ENCODE results near the gene CFL1. TPM values are rescaled to one million over a fixed set of nuclear protein-coding genes. Genes with fewer than 3 reads are reported as not detected.
A peak's percentile ranks its signal among the peaks of the same experiment; 100 is the strongest.

Gene CFL1
- total and polyA plus RNA-seq, 4 donors: 472 to 1,371 (median 1,022) TPM

DNA sequence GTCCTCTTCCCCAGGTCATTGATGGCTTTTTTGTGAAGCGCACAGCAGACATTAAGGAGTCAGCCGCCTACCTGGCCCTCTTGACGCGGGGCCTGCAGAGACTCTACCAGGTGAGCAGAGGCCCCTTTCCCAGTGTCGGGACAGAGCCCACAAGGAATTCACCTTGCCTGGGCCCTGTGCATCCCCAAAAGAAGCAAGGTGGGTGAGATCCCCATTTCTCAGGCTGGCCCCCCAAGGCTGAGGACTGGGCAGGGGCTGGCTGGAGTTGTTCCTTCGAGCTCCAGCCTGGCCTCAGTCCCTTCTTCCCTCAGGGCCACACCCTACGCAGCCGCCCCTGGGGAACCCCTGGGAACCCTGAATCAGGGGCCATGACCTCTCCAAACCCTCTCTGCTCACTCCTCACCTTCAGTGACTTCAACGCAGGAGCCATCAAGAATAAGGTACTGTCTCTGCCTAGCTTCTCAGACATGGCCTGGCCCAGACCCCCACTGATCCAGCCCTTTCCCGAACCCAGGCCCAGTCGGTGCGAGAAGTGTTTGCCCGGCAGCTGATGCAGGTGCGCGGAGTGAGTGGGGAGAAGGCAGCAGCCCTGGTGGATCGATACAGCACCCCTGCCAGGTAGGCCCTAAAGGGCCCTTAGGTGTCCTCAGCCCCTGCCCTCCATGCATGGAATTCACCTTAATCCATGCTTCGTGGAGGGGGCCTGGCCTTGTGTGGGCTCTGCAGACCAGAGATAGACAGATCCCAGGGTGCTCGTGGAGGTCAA is 6.9 kb upstream of the CFL1 start:
- Histone ChIP-seq H3K27me3 (ENCODE audit: control insufficient read depth, insufficient read depth, low read length) (no peaks in the 10 kb centered on the region), H3K4me1 (ENCODE audit: control insufficient read depth, insufficient read depth, low read length) (peaks cover 35% of the 10 kb centered on the region), H3K4me3 (ENCODE audit: low read depth, low read length) (no peak overlapping the region), H3K9me3 (ENCODE audit: control insufficient read depth, insufficient read depth, low read length) (no peaks in the 10 kb centered on the region), H3K27ac (ENCODE audit: low read depth, low read length) (no peak overlapping the region), H3K36me3 (ENCODE audit: control insufficient read depth, insufficient read depth, low read length) (peaks cover 77% of the 10 kb centered on the region)
- 93% methylated on average over 18 of the region's 18 CpGs for WGBS (ENCODE audit: insufficient coverage)
- no peak for DNase-seq (ENCODE audit: low read depth in 4 of 6, low spot score in 6 of 6)

- Histone ChIP-seq H3K36me3 (ENCODE audit: control insufficient read depth, insufficient read depth, low read length) (peaks cover 71% of the 10 kb centered on the region), H3K27ac (ENCODE audit: low read depth, low read length) (no peak overlapping the region), H3K27me3 (ENCODE audit: control insufficient read depth, insufficient read depth, low read length) (no peaks in the 10 kb centered on the region), H3K4me3 (ENCODE audit: low read depth, low read length) (no peak overlapping the region), H3K4me1 (ENCODE audit: control insufficient read depth, insufficient read depth, low read length) (peaks cover 39% of the 10 kb centered on the region), H3K9me3 (ENCODE audit: control insufficient read depth, insufficient read depth, low read length) (no peaks in the 10 kb centered on the region)
- 92% methylated on average over 12 of the region's 12 CpGs for WGBS (ENCODE audit: insufficient coverage)
- no peak for DNase-seq (ENCODE audit: low read depth in 4 of 6, low spot score in 6 of 6)
These were observed 6.1 kb upstream of the CFL1 start for GRCh38 chr11:65863889-65864705.

DNA sequence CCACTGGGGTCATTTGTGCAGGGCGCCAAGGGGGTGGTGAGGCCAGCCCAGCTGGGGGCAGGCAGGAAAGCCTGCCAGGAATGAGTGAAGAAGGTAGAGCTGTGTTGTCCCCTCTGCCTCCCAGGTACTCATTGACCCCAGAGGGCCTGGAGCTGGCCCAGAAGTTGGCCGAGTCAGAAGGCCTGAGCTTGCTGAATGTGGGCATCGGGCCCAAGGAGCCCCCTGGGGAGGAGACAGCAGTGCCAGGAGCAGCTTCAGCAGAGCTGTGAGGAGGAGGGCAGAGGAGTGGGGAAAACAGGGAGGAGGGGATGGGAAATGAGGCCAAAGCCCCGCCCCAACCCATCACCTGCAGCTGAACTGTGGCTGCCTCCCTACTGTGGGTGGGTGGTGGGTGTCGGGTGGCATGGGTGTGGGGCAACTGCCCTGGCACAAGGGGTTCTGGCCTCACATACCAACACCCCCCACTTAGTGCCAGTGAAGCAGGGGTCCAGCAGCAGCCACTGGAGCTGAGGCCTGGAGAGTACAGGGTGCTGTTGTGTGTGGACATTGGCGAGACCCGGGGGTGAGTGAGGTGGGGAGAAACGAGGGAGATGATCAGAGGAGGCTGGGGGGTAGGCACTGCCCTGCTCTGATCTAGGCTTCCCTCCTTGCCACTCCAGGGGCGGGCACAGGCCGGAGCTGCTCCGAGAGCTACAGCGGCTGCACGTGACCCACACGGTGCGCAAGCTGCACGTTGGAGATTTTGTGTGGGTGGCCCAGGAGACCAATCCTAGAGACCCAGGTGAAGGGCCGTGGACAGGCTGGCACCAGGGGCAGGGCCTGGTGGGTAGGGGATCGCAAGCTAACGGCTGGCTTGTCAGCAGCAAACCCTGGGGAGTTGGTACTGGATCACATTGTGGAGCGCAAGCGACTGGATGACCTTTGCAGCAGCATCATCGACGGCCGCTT is 5.2 kb upstream of the CFL1 start:
- WGBS (ENCODE audit: insufficient coverage): 91% methylated on average over 23 of the region's 24 CpGs
- H3K36me3 ChIP-seq (ENCODE audit: control insufficient read depth, insufficient read depth, low read length): peaks cover 68% of the 10 kb centered on the region
- peaks cover 42% of the 10 kb centered on the region for H3K4me1 ChIP-seq (ENCODE audit: control insufficient read depth, insufficient read depth, low read length)

DNA sequence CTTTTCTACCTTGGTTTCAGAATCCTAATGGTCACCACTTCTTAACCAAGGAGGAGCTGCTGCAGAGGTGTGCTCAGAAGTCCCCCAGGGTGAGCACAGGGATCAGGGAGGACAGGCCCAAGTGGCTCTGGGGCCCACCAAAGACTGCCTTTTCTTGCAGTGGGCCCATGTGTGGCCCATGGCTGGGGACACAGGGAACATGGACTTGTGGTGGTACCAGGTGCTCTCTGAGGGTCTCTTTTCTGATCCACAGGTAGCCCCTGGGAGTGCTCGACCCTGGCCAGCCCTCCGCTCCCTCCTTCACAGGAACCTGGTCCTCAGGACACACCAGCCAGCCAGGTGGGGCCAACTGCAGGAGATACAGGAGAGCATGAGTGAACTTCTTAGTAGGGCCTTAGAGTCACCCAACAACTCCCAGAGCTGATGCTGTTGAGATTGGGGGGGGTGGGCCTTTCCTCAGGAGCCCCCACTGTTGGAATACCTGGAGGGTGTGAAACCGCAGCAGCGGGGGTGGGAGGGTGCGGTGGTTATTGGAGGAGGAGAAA is 4.3 kb upstream of the CFL1 start:
- no peaks in the 10 kb centered on the region for H3K9me3 ChIP-seq (ENCODE audit: control insufficient read depth, insufficient read depth, low read length)
- 96% methylated on average over 4 of the region's 5 CpGs for WGBS (ENCODE audit: insufficient coverage)
- peaks cover 60% of the 10 kb centered on the region for H3K36me3 ChIP-seq (ENCODE audit: control insufficient read depth, insufficient read depth, low read length)
- H3K4me3 ChIP-seq (ENCODE audit: low read depth, low read length): no peak overlapping the region
- no peak overlapping the region for H3K27ac ChIP-seq (ENCODE audit: low read depth, low read length)
- H3K4me1 ChIP-seq (ENCODE audit: control insufficient read depth, insufficient read depth, low read length): peaks cover 37% of the 10 kb centered on the region
- H3K27me3 ChIP-seq (ENCODE audit: control insufficient read depth, insufficient read depth, low read length): no peaks in the 10 kb centered on the region
- no peak for DNase-seq (ENCODE audit: low read depth in 4 of 6, low spot score in 6 of 6)

More for the DNA sequence above, 5.2 kb upstream of the CFL1 start:
- DNase-seq (ENCODE audit: low read depth in 4 of 6, low spot score in 6 of 6): peak in 1 of 6 donors; percentile 7
- no peaks in the 10 kb centered on the region for H3K27me3 ChIP-seq (ENCODE audit: control insufficient read depth, insufficient read depth, low read length)
- no peak overlapping the region for H3K4me3 ChIP-seq (ENCODE audit: low read depth, low read length)
- no peaks in the 10 kb centered on the region for H3K9me3 ChIP-seq (ENCODE audit: control insufficient read depth, insufficient read depth, low read length)
- H3K27ac ChIP-seq (ENCODE audit: low read depth, low read length): no peak overlapping the region

- H3K27ac ChIP-seq (ENCODE audit: low read depth, low read length): peak overlapping the region; percentile 100
- DNase-seq (ENCODE audit: low read depth in 4 of 6, low spot score in 6 of 6): peak in 1 of 6 donors; percentile 3
- no peaks in the 10 kb centered on the region for H3K27me3 ChIP-seq (ENCODE audit: control insufficient read depth, insufficient read depth, low read length)
- peaks cover 58% of the 10 kb centered on the region for H3K36me3 ChIP-seq (ENCODE audit: control insufficient read depth, insufficient read depth, low read length)
- H3K9me3 ChIP-seq (ENCODE audit: control insufficient read depth, insufficient read depth, low read length): no peaks in the 10 kb centered on the region
- peak overlapping the region; percentile 96 for H3K4me3 ChIP-seq (ENCODE audit: low read depth, low read length)
- peaks cover 41% of the 10 kb centered on the region for H3K4me1 ChIP-seq (ENCODE audit: control insufficient read depth, insufficient read depth, low read length)
- 89% methylated on average over 10 of the region's 13 CpGs for WGBS (ENCODE audit: insufficient coverage)
These were observed 3.7 kb upstream of the CFL1 start for GRCh38 chr11:65861533-65862183.

DNA sequence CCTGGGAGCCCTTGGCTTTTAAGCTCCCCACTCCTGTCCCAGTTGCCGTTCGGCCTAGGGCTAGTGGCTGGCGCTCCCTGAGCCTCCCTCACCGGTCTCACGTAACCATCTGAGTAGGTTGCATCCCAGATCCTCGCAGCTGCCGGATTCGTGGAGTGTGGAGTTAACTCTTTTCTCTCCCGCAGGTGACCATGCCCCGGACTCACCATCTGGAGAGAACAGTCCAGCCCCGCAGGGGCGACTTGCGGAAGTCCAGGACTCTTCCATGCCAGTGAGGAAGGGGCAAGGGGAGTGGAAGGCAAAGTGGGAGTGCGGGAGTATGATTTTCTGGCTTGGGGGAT is 3.2 kb upstream of the CFL1 start:
- peaks cover 58% of the 10 kb centered on the region for H3K36me3 ChIP-seq (ENCODE audit: control insufficient read depth, insufficient read depth, low read length)
- H3K4me1 ChIP-seq (ENCODE audit: control insufficient read depth, insufficient read depth, low read length): peaks cover 46% of the 10 kb centered on the region
- no peaks in the 10 kb centered on the region for H3K27me3 ChIP-seq (ENCODE audit: control insufficient read depth, insufficient read depth, low read length)
- H3K4me3 ChIP-seq (ENCODE audit: low read depth, low read length): peak overlapping the region; percentile 96
- no peaks in the 10 kb centered on the region for H3K9me3 ChIP-seq (ENCODE audit: control insufficient read depth, insufficient read depth, low read length)
- peak overlapping the region; percentile 100 for H3K27ac ChIP-seq (ENCODE audit: low read depth, low read length)
- 7% methylated on average over 14 of the region's 14 CpGs for WGBS (ENCODE audit: insufficient coverage)
- peak in 1 of 6 donors; percentile 22 for DNase-seq (ENCODE audit: low read depth in 4 of 6, low spot score in 6 of 6)

DNA sequence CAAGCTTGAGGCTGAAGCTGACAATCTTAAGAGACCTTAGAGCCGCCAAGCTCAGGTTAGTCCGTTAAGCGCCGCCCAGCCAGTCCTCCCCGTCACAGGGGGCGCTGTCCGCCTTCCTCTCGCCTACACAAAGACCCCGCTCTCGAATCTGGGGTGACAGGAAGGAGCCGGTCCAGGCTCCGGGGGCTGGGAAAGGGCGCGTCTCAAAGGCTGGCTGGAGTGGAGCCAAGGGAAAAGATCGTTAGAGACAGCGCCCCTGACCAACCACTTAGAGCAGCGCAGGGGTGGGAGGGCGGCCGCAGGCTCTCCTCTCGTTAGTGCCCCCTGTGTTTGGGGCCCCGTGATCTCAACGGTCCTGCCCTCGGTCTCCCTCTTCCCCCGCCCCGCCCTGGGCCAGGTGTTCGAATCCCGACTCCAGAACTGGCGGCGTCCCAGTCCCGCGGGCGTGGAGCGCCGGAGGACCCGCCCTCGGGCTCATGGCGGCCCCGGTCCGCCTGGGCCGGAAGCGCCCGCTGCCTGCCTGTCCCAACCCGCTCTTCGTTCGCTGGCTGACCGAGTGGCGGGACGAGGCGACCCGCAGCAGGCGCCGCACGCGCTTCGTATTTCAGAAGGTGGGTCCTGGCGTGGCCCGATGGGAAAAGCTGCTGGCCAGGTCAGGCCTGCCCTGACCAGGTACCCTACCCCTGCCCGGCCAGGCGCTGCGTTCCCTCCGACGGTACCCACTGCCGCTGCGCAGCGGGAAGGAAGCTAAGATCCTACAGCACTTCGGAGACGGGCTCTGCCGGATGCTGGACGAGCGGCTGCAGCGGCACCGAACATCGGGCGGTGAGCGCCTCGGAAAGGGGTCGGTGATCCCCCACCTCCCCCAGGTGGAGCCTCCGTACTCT is 2.5 kb upstream of the CFL1 start, which contains the start of gene MUS81:
Gene MUS81, plus strand, starts transcription at position 156 of the 887 bp plus-strand sequence. Its CDS starts 321 bp downstream, at position 477.
- WGBS (ENCODE audit: insufficient coverage): under 1% methylated on average over 78 of the region's 78 CpGs

DNA sequence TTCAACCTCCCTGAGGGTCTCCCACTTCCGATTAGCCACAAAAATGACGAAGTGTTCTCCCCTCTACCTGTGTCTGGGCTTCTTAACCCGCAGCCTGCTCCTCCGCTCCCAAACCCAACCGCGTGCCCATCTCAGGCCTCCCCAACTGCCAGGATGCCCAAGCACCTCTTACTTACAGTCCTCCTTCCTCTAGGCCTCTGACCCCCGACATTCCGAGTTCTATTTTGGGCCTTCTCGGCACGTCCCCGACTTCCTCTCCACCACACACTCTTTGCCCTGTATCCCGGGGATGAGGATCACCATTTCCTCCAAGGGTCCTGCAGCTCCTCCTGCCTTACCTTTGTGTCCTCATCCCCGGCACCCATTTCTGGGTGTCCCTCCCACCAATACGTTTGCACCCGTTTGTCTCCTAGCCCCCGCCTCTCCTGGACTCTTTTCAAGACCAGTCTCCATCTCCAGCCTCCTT is 1.9 kb upstream of the CFL1 start:
- H3K9me3 ChIP-seq (ENCODE audit: control insufficient read depth, insufficient read depth, low read length): no peaks in the 10 kb centered on the region
- WGBS (ENCODE audit: insufficient coverage): 2% methylated on average over 16 of the region's 16 CpGs
- H3K4me3 ChIP-seq (ENCODE audit: low read depth, low read length): peak overlapping the region; percentile 96
- peaks cover 56% of the 10 kb centered on the region for H3K4me1 ChIP-seq (ENCODE audit: control insufficient read depth, insufficient read depth, low read length)
- peaks cover 59% of the 10 kb centered on the region for H3K36me3 ChIP-seq (ENCODE audit: control insufficient read depth, insufficient read depth, low read length)
- H3K27ac ChIP-seq (ENCODE audit: low read depth, low read length): peak overlapping the region; percentile 100
- H3K27me3 ChIP-seq (ENCODE audit: control insufficient read depth, insufficient read depth, low read length): no peaks in the 10 kb centered on the region
- DNase-seq (ENCODE audit: low read depth in 4 of 6, low spot score in 6 of 6): peak in 1 of 6 donors; percentile 25

More for the DNA sequence above, 2.5 kb upstream of the CFL1 start, which contains the start of gene MUS81:
- H3K4me3 ChIP-seq (ENCODE audit: low read depth, low read length): peak within 1 kb of the TSS; percentile 96
- H3K9me3 ChIP-seq (ENCODE audit: control insufficient read depth, insufficient read depth, low read length): no peaks in the 10 kb centered on the region
- no peaks in the 10 kb centered on the region for H3K27me3 ChIP-seq (ENCODE audit: control insufficient read depth, insufficient read depth, low read length)
- H3K27ac ChIP-seq (ENCODE audit: low read depth, low read length): peak within 1 kb of the TSS; percentile 100
- H3K36me3 ChIP-seq (ENCODE audit: control insufficient read depth, insufficient read depth, low read length): peaks cover 59% of the 10 kb centered on the region
- DNase-seq (ENCODE audit: low read depth in 4 of 6, low spot score in 6 of 6): peak; percentile 86 to 99 (median 94)
- H3K4me1 ChIP-seq (ENCODE audit: control insufficient read depth, insufficient read depth, low read length): peaks cover 52% of the 10 kb centered on the region

Measured in spinal cord (tissue), 10 donors.